Measurements from ENCODE around the gene RASIP1.

Gene RASIP1

GRCh38 chr19:48676487-48676886 lies 63.9 kb downstream of the RASIP1 start:
- no peak for DNase-seq (ENCODE audit: extremely low read depth, insufficient read length)
- H3K4me3 ChIP-seq (replicated peaks; ENCODE audit: low read depth, low read length) = no peak overlapping the region
- TF ChIP-seq CTCF (IDR thresholded peaks at IDR 0.05; ENCODE audit: insufficient read depth, low read length, poor library complexity, severe bottlenecking) = no peak
- H3K27me3 ChIP-seq (replicated peaks; ENCODE audit: control insufficient read depth, insufficient read depth, low read length) = no peaks in the 10 kb centered on the region
- H3K36me3 ChIP-seq (ENCODE audit: control insufficient read depth, insufficient read depth, low read length) = no peaks in the 10 kb centered on the region

GRCh38 chr19:48674921-48675824 lies 65.2 kb downstream of the RASIP1 start:
- TF ChIP-seq CTCF (IDR thresholded peaks at IDR 0.05; ENCODE audit: insufficient read depth, low read length, poor library complexity, severe bottlenecking) = peak; percentile 92
- DNase-seq (ENCODE audit: extremely low read depth, insufficient read length) = peak; percentile 51
- Histone ChIP-seq H3K27me3 (replicated peaks; ENCODE audit: control insufficient read depth, insufficient read depth, low read length) (no peaks in the 10 kb centered on the region), H3K4me3 (replicated peaks; ENCODE audit: low read depth, low read length) (no peak overlapping the region), H3K36me3 (ENCODE audit: control insufficient read depth, insufficient read depth, low read length) (no peaks in the 10 kb centered on the region)

- no peaks in the 10 kb centered on the region for H3K36me3 ChIP-seq (ENCODE audit: control insufficient read depth, insufficient read depth, low read length)
- no peak for DNase-seq (ENCODE audit: extremely low read depth, insufficient read length)
- H3K4me3 ChIP-seq (replicated peaks; ENCODE audit: low read depth, low read length) = no peak overlapping the region
- H3K27me3 ChIP-seq (replicated peaks; ENCODE audit: control insufficient read depth, insufficient read depth, low read length) = no peaks in the 10 kb centered on the region
- TF ChIP-seq CTCF (IDR thresholded peaks at IDR 0.05; ENCODE audit: insufficient read depth, low read length, poor library complexity, severe bottlenecking) = no peak
Measured at GRCh38 chr19:48674216-48674809, 66.1 kb downstream of the RASIP1 start.

GRCh38 chr19:48673436-48674100 lies 66.8 kb downstream of the RASIP1 start:
- Histone ChIP-seq H3K36me3 (ENCODE audit: control insufficient read depth, insufficient read depth, low read length) (no peaks in the 10 kb centered on the region), H3K4me3 (replicated peaks; ENCODE audit: low read depth, low read length) (no peak overlapping the region), H3K27me3 (replicated peaks; ENCODE audit: control insufficient read depth, insufficient read depth, low read length) (no peaks in the 10 kb centered on the region)
- no peak for TF ChIP-seq CTCF (IDR thresholded peaks at IDR 0.05; ENCODE audit: insufficient read depth, low read length, poor library complexity, severe bottlenecking)
- DNase-seq (ENCODE audit: extremely low read depth, insufficient read length) = no peak

GRCh38 chr19:48672994-48673393 lies 67.4 kb downstream of the RASIP1 start, which contains the start of gene NTN5:
Gene NTN5, minus strand, starts transcription at chr19:48673017. Its CDS starts 2,031 bp downstream, at chr19:48670986.
- no peaks in the 10 kb centered on the region for H3K36me3 ChIP-seq (ENCODE audit: control insufficient read depth, insufficient read depth, low read length)

More at GRCh38 chr19:48672994-48673393, 67.4 kb downstream of the RASIP1 start, which contains the start of gene NTN5:
- DNase-seq (ENCODE audit: extremely low read depth, insufficient read length) = no peak
- Histone ChIP-seq H3K27me3 (replicated peaks; ENCODE audit: control insufficient read depth, insufficient read depth, low read length) (no peaks in the 10 kb centered on the region), H3K4me3 (replicated peaks; ENCODE audit: low read depth, low read length) (no peak within 1 kb of the TSS)
- no peak for TF ChIP-seq CTCF (IDR thresholded peaks at IDR 0.05; ENCODE audit: insufficient read depth, low read length, poor library complexity, severe bottlenecking)

All from GM06990 (cell line).